MM.1S (cell line): Measurements from ENCODE around the gene CENPF.

Experiments
- EZH2 ChIP-seq: fragments of 300-600 bp; sonication (generic); optimal IDR thresholded peaks from 2 replicates; pipeline ENCODE3; 2017; ENCODE audit warnings: low read depth, mild to moderate bottlenecking, antibody characterized with exemption, low read length, mixed read lengths
- TF ChIP-seq, protein P1 (sequence below): fragments of 300-600 bp; sonication (generic); IDR thresholded peaks from 2 replicates; pipeline ENCODE4 v1.5.1; 2016; ENCODE audit warnings: antibody characterized with exemption, low read length, mixed read lengths

- TF ChIP-seq EZH2, result no peak
- TF ChIP-seq, protein P1, sequence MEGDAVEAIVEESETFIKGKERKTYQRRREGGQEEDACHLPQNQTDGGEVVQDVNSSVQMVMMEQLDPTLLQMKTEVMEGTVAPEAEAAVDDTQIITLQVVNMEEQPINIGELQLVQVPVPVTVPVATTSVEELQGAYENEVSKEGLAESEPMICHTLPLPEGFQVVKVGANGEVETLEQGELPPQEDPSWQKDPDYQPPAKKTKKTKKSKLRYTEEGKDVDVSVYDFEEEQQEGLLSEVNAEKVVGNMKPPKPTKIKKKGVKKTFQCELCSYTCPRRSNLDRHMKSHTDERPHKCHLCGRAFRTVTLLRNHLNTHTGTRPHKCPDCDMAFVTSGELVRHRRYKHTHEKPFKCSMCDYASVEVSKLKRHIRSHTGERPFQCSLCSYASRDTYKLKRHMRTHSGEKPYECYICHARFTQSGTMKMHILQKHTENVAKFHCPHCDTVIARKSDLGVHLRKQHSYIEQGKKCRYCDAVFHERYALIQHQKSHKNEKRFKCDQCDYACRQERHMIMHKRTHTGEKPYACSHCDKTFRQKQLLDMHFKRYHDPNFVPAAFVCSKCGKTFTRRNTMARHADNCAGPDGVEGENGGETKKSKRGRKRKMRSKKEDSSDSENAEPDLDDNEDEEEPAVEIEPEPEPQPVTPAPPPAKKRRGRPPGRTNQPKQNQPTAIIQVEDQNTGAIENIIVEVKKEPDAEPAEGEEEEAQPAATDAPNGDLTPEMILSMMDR, result no peak
These were observed 19.0 kb upstream of the CENPF start for GRCh38 chr1:214583824-214584554.
